Measurements from ENCODE around the gene GMCL2.

GMCL2 gene

GRCh38 chr5:178204182-178204934 lies 17.2 kb upstream of the GMCL2 start, which contains the start of gene HNRNPAB:
Gene HNRNPAB, plus strand, starts transcription at chr5:178204533. Its CDS starts 305 bp downstream, at chr5:178204838.
- DNase-seq: peak; percentile 94
- peak within 1 kb of the TSS; percentile 49 to 65 for H3K4me3 ChIP-seq (ENCODE audit: low read depth in 1 of 2, low read length in 2 of 2)
- H3K27ac ChIP-seq (ENCODE audit: low read length): peak within 1 kb of the TSS; percentile 89
- peaks cover 43% of the 10 kb centered on the region for H4K20me1 ChIP-seq (ENCODE audit: insufficient read depth, low read length)
- no peaks in the 10 kb centered on the region for H3K27me3 ChIP-seq (ENCODE audit: insufficient read depth, low read length, poor library complexity)
- no peak for TF ChIP-seq EZH2 (IDR thresholded peaks at IDR 0.05; ENCODE audit: borderline replicate concordance, low read depth, low read length, severe bottlenecking)
- TF ChIP-seq CTCF (IDR thresholded peaks at IDR 0.05; ENCODE audit: borderline replicate concordance, extremely low read depth, low read length, poor library complexity, severe bottlenecking): no peak
- H3K4me2 ChIP-seq (ENCODE audit: insufficient read depth, low read length): peak within 1 kb of the TSS; percentile 83
- peak; percentile 82 for ATAC-seq (ENCODE audit: insufficient read depth, low read depth)
- no peaks in the 10 kb centered on the region for H3K9me3 ChIP-seq (ENCODE audit: insufficient read depth, low read length, severe bottlenecking)
- H3K79me2 ChIP-seq (ENCODE audit: insufficient read depth, low read length): peaks cover 56% of the 10 kb centered on the region
- H3K9ac ChIP-seq (ENCODE audit: low read depth, low read length): peak within 1 kb of the TSS; percentile 99
- peaks cover 41% of the 10 kb centered on the region for H3K36me3 ChIP-seq (ENCODE audit: insufficient read depth, low read length)
- H2AFZ ChIP-seq (ENCODE audit: low read depth, low read length): peak within 1 kb of the TSS; percentile 82
- peaks cover 43% of the 10 kb centered on the region for H3K4me1 ChIP-seq (ENCODE audit: insufficient read depth, low read length)

GRCh38 chr5:178203670-178204181 lies 16.6 kb upstream of the GMCL2 start:
- Histone ChIP-seq H3K27me3 (ENCODE audit: insufficient read depth, low read length, poor library complexity) (no peaks in the 10 kb centered on the region), H2AFZ (ENCODE audit: low read depth, low read length) (peak overlapping the region; percentile 82), H3K4me3 (ENCODE audit: low read depth in 1 of 2, low read length in 2 of 2) (peak overlapping the region; percentile 49 to 65), H3K9me3 (ENCODE audit: insufficient read depth, low read length, severe bottlenecking) (no peaks in the 10 kb centered on the region), H3K27ac (ENCODE audit: low read length) (peak overlapping the region; percentile 89), H3K4me2 (ENCODE audit: insufficient read depth, low read length) (peak overlapping the region; percentile 83), H4K20me1 (ENCODE audit: insufficient read depth, low read length) (peaks cover 37% of the 10 kb centered on the region), H3K9ac (ENCODE audit: low read depth, low read length) (peak overlapping the region; percentile 99), H3K36me3 (ENCODE audit: insufficient read depth, low read length) (peaks cover 34% of the 10 kb centered on the region), H3K79me2 (ENCODE audit: insufficient read depth, low read length) (peaks cover 50% of the 10 kb centered on the region), H3K4me1 (ENCODE audit: insufficient read depth, low read length) (peaks cover 36% of the 10 kb centered on the region)
- DNase-seq: no peak
- ATAC-seq (ENCODE audit: insufficient read depth, low read depth): peak; percentile 30
- TF ChIP-seq CTCF (IDR thresholded peaks at IDR 0.05; ENCODE audit: borderline replicate concordance, extremely low read depth, low read length, poor library complexity, severe bottlenecking) (no peak), EZH2 (IDR thresholded peaks at IDR 0.05; ENCODE audit: borderline replicate concordance, low read depth, low read length, severe bottlenecking) (no peak)

GRCh38 chr5:178202541-178202940 lies 15.4 kb upstream of the GMCL2 start:
- H3K27me3 ChIP-seq (ENCODE audit: insufficient read depth, low read length, poor library complexity): no peaks in the 10 kb centered on the region
- DNase-seq (no peak), ATAC-seq (ENCODE audit: insufficient read depth, low read depth) (no peak)
- peaks cover 25% of the 10 kb centered on the region for H4K20me1 ChIP-seq (ENCODE audit: insufficient read depth, low read length)
- H3K4me2 ChIP-seq (ENCODE audit: insufficient read depth, low read length): no peak overlapping the region
- no peak overlapping the region for H3K27ac ChIP-seq (ENCODE audit: low read length)
- H3K79me2 ChIP-seq (ENCODE audit: insufficient read depth, low read length): peaks cover 38% of the 10 kb centered on the region
- peaks cover 27% of the 10 kb centered on the region for H3K4me1 ChIP-seq (ENCODE audit: insufficient read depth, low read length)
- H3K9ac ChIP-seq (ENCODE audit: low read depth, low read length): no peak overlapping the region
- H3K36me3 ChIP-seq (ENCODE audit: insufficient read depth, low read length): peaks cover 23% of the 10 kb centered on the region
- no peak overlapping the region for H2AFZ ChIP-seq (ENCODE audit: low read depth, low read length)
- no peak overlapping the region for H3K4me3 ChIP-seq (ENCODE audit: low read depth in 1 of 2, low read length in 2 of 2)
- no peaks in the 10 kb centered on the region for H3K9me3 ChIP-seq (ENCODE audit: insufficient read depth, low read length, severe bottlenecking)
- TF ChIP-seq CTCF (IDR thresholded peaks at IDR 0.05; ENCODE audit: borderline replicate concordance, extremely low read depth, low read length, poor library complexity, severe bottlenecking): no peak
- no peak for TF ChIP-seq EZH2 (IDR thresholded peaks at IDR 0.05; ENCODE audit: borderline replicate concordance, low read depth, low read length, severe bottlenecking)
